ENCODE data around the gene FBXO11. TPM values are rescaled to one million over a fixed set of nuclear protein-coding genes. Genes with fewer than 3 reads are reported as not detected.

Gene FBXO11
- total RNA-seq, 4 donors from 2014 or later, result 49.5 to 98.0 (median 68.8) TPM

GRCh38 chr2:47811668-47812067 lies 94.6 kb downstream of the FBXO11 start:
- H3K4me1 ChIP-seq, result peaks cover 0 to 3% (median 0%) of the 10 kb centered on the region in 4 donors
- no peak overlapping the region for H3K27ac ChIP-seq
- H3K36me3 ChIP-seq, result peaks cover 0 to 92% (median 0%) of the 10 kb centered on the region in 3 donors
- no peaks in the 10 kb centered on the region for H3K27me3 ChIP-seq
- 78 to 83% methylated on average over 1 of the region's 1 CpG for WGBS, 2 donors
- TF ChIP-seq CTCF (IDR thresholded peaks at IDR 0.05) (no peak), EP300 (IDR thresholded peaks at IDR 0.05) (no peak), POLR2A (IDR thresholded peaks at IDR 0.05) (no peak)
- no peaks in the 10 kb centered on the region for H3K9me3 ChIP-seq
- no peak overlapping the region for H3K4me3 ChIP-seq
- DNase-seq (ENCODE audit: low spot score in 2 of 2), result no peak

- H3K27me3 ChIP-seq, result no peaks in the 10 kb centered on the region
- no peak overlapping the region for H3K4me3 ChIP-seq
- peaks cover 0 to 94% (median 4%) of the 10 kb centered on the region in 3 donors for H3K36me3 ChIP-seq
- no peaks in the 10 kb centered on the region for H3K9me3 ChIP-seq
- no peak overlapping the region for H3K27ac ChIP-seq
- no peak for DNase-seq (ENCODE audit: low spot score in 2 of 2)
- H3K4me1 ChIP-seq, result peaks cover 0 to 3% (median 0%) of the 10 kb centered on the region in 4 donors
- TF ChIP-seq CTCF (IDR thresholded peaks at IDR 0.05), result no peak
- no peak for TF ChIP-seq POLR2A (IDR thresholded peaks at IDR 0.05)
- no peak for TF ChIP-seq EP300 (IDR thresholded peaks at IDR 0.05)
Measured at GRCh38 chr2:47810850-47811249, 95.4 kb downstream of the FBXO11 start.

DNA sequence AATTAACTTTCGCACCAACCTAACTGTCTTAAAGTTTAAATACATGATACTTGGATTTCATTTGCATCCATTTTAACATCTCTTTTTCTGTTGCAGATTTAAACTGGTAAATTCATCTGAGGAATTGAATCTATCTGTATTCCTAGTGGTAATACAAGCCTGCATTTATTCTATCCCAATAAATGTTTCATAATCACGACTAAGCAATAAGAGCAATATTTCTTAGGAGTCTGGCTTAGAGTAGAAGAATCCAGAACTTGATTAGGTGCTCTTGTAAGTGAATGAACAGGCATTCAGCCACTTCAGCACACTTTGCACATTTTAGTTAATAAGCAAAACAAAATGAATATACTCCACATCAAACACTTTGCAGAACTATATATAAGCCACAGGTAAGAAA lies 96.4 kb downstream of the FBXO11 start:
- no peak for TF ChIP-seq CTCF (IDR thresholded peaks at IDR 0.05)
- no peak for TF ChIP-seq EP300 (IDR thresholded peaks at IDR 0.05)
- no peak overlapping the region for H3K27ac ChIP-seq
- peaks cover 0 to 94% (median 9%) of the 10 kb centered on the region in 3 donors for H3K36me3 ChIP-seq
- H3K9me3 ChIP-seq, result no peaks in the 10 kb centered on the region
- no peak overlapping the region for H3K4me3 ChIP-seq
- no peaks in the 10 kb centered on the region for H3K27me3 ChIP-seq
- WGBS, 2 donors, result 75 to 84% methylated on average over 2 of the region's 2 CpGs
- DNase-seq (ENCODE audit: low spot score in 2 of 2), result no peak
- H3K4me1 ChIP-seq, result peaks cover 0 to 3% (median 0%) of the 10 kb centered on the region in 4 donors

GRCh38 chr2:47808614-47809013 lies 97.7 kb downstream of the FBXO11 start:
- Histone ChIP-seq H3K9me3 (peaks cover 0 to 6% (median 1%) of the 10 kb centered on the region in 4 donors), H3K27me3 (no peaks in the 10 kb centered on the region), H3K27ac (no peak overlapping the region), H3K36me3 (peaks cover 0 to 97% (median 21%) of the 10 kb centered on the region in 3 donors), H3K4me1 (peaks cover 0 to 3% (median 0%) of the 10 kb centered on the region in 4 donors), H3K4me3 (no peak overlapping the region)
- TF ChIP-seq EP300 (IDR thresholded peaks at IDR 0.05), result no peak
- no peak for DNase-seq (ENCODE audit: low spot score in 2 of 2)
- WGBS, 2 donors, result 63 to 69% methylated on average over 4 of the region's 4 CpGs

GRCh38 chr2:47805850-47806249 lies 100.4 kb downstream of the FBXO11 start:
- no peak for DNase-seq (ENCODE audit: low spot score in 2 of 2)
- WGBS, 2 donors, result 38 to 42% methylated on average over 6 of the region's 6 CpGs
- peaks cover 4 to 97% (median 38%) of the 10 kb centered on the region in 3 donors for H3K36me3 ChIP-seq
- no peak overlapping the region for H3K27ac ChIP-seq
- H3K4me3 ChIP-seq, result no peak overlapping the region
- TF ChIP-seq EP300 (IDR thresholded peaks at IDR 0.05) (no peak), POLR2A (IDR thresholded peaks at IDR 0.05) (no peak), CTCF (IDR thresholded peaks at IDR 0.05) (no peak)
- H3K4me1 ChIP-seq, result peaks cover 0 to under 1% (median 0%) of the 10 kb centered on the region in 4 donors
- H3K27me3 ChIP-seq, result no peaks in the 10 kb centered on the region
- H3K9me3 ChIP-seq, result peaks cover 0 to 16% (median 3%) of the 10 kb centered on the region in 4 donors

- peaks cover 0 to 16% (median 3%) of the 10 kb centered on the region in 4 donors for H3K9me3 ChIP-seq
- no peaks in the 10 kb centered on the region for H3K4me1 ChIP-seq
- no peak for DNase-seq (ENCODE audit: low spot score in 2 of 2)
- 89 to 93% methylated on average over 1 of the region's 1 CpG for WGBS, 2 donors
- TF ChIP-seq EP300 (IDR thresholded peaks at IDR 0.05) (no peak), CTCF (IDR thresholded peaks at IDR 0.05) (no peak), POLR2A (IDR thresholded peaks at IDR 0.05) (no peak)
- no peak overlapping the region for H3K4me3 ChIP-seq
- peaks cover 4 to 98% (median 47%) of the 10 kb centered on the region in 3 donors for H3K36me3 ChIP-seq
- H3K27ac ChIP-seq, result no peak overlapping the region
- no peaks in the 10 kb centered on the region for H3K27me3 ChIP-seq
Measured at GRCh38 chr2:47803770-47804169, 102.5 kb downstream of the FBXO11 start.

Data from tibial nerve (tissue), 4 donors.